CD4-positive, alpha-beta T cell (primary cell): ENCODE measurements around the gene C12orf60. TPM values are rescaled to one million over a fixed set of nuclear protein-coding genes. Genes with fewer than 3 reads are reported as not detected.
A peak's percentile ranks its signal among the peaks of the same experiment; 100 is the strongest.

Experiments used
- ATAC-seq: fragments of 200-7000 bp; cut with Tn5 transposase; one replicate; pipeline ENCODE4 v1.10.0; 2022; ENCODE audit warnings: mild to moderate bottlenecking; ENCODE audit not compliant: poor library complexity
- CTCF ChIA-PET: fragments of 350-600 bp; sonication (Branson Sonifier 250); formaldehyde crosslinking; loops from one replicate; lab custom pipeline; 2021; ENCODE audit warnings: antibody characterized with exemption, inconsistent platforms; lab: Charles Lee
- POLR2A ChIA-PET: fragments of 350-600 bp; sonication (Branson Sonifier 250); formaldehyde crosslinking; loops from one replicate; lab custom pipeline; 2021; ENCODE audit warnings: antibody characterized with exemption, inconsistent platforms; lab: Charles Lee
- DNase-seq, 14 experiments: peaks; one replicate each; pipeline ENCODE4 v3.0.0-alpha.2; 2013 to 2020; ENCODE audit warnings: mixed read lengths in 2 of 14
- H3K27ac ChIP-seq, 2 donors: one replicate each; pipeline versions ENCODE4 v1.5.1 to v1.7.0; 2013; ENCODE audit warnings: low read length in 2 of 2, low read depth in 1 of 2, mild to moderate bottlenecking in 1 of 2
- H3K27me3 ChIP-seq, 2 experiments: 1 replicate in 1 of 2; 2 replicates in 1 of 2; pipeline versions ENCODE4 v1.6.1 to v1.7.0; 2013; ENCODE audit warnings: low read length in 2 of 2, control low read depth in 1 of 2, mild to moderate bottlenecking in 1 of 2, moderate library complexity in 1 of 2; ENCODE audit not compliant: insufficient read depth in 2 of 2, control insufficient read depth in 1 of 2
- H3K36me3 ChIP-seq: one replicate; pipeline ENCODE4 v1.6.1; 2013; ENCODE audit warnings: low read length, control low read depth; ENCODE audit not compliant: insufficient read depth
- H3K4me1 ChIP-seq: one replicate; pipeline ENCODE4 v1.6.1; 2013; ENCODE audit warnings: low read length, control low read depth; ENCODE audit not compliant: insufficient read depth
- H3K4me3 ChIP-seq: one replicate; pipeline ENCODE4 v1.5.1; 2013; ENCODE audit warnings: mild to moderate bottlenecking, low read length, moderate library complexity
- H3K9me3 ChIP-seq, 2 experiments: 1 replicate in 1 of 2; 2 replicates in 1 of 2; pipeline versions ENCODE4 v1.6.1 to v1.7.0; 2013; ENCODE audit warnings: low read length in 2 of 2, mild to moderate bottlenecking in 2 of 2, control low read depth in 1 of 2, moderate library complexity in 1 of 2; ENCODE audit not compliant: control insufficient read depth in 1 of 2, insufficient read depth in 1 of 2
- H3K27ac Mint-ChIP-seq: one replicate; pipeline ENCODE4 v1.8.0; 2020; ENCODE audit warnings: mixed read lengths
- H3K27me3 Mint-ChIP-seq: one replicate; pipeline ENCODE4 v1.8.0; 2021; ENCODE audit warnings: mixed read lengths
- H3K36me3 Mint-ChIP-seq: one replicate; pipeline ENCODE4 v1.8.0; 2021; ENCODE audit warnings: low read depth, mixed read lengths
- H3K4me1 Mint-ChIP-seq: one replicate; pipeline ENCODE4 v1.8.0; 2021; ENCODE audit warnings: low read depth, mixed read lengths
- H3K4me3 Mint-ChIP-seq: one replicate; pipeline ENCODE4 v1.8.0; 2020; ENCODE audit warnings: mild to moderate bottlenecking, mixed read lengths
- H3K9me3 Mint-ChIP-seq: one replicate; pipeline ENCODE4 v1.8.0; 2020; ENCODE audit warnings: mixed read lengths
- intact Hi-C, 2 experiments: fragments of 100-400 bp; cut with DNase I in 1 of 2; cut with micrococcal nuclease in 1 of 2; formaldehyde crosslinking; loops; one replicate each; pipeline versions ENCODE4 v1.15.1 to v1.9.0; 2023 to 2025; cut with DNase I, micrococcal nuclease
- total RNA-seq, 174 experiments: library from RNA in 2 of 174; stranded (reverse) in 2 of 174; gene quantifications; one replicate each; pipeline ENCODE4 v1.2.3 and lab custom pipeline; 2021 to 2026
- TF ChIP-seq, protein P1 (sequence below): fragments of 200-600 bp; IDR thresholded peaks from one replicate; pipeline ENCODE4 v1.8.0; 2022; ENCODE audit warnings: antibody characterized with exemption, mild to moderate bottlenecking

The C12orf60 gene
- total RNA-seq, 2 experiments from 2014 or later: 0.11 to 0.22 TPM

DNA sequence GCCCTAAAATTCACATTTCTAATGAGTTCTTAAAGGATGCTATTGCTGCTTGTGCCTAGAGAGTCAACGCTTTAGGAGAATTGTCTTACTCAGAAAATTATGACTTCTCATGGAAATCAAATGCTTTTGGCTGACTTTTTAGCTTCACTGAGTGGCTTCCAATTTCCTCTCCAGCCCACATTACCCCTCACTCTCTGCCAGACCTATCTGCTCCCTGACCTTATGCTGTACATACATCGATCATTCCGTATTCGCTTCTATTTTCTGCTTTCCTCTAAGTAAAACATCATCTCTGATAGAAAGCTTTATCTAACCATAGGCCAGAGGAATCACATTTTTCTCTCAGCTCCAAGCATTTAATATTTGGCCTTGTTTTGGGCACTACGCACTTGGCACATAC lies 23.0 kb downstream of the C12orf60 start:
- Mint-ChIP-seq H3K36me3 (no peaks in the 10 kb centered on the region), H3K4me3 (no peak overlapping the region), H3K27me3 (peaks cover 2% of the 10 kb centered on the region), H3K4me1 (no peaks in the 10 kb centered on the region), H3K9me3 (no peaks in the 10 kb centered on the region), H3K27ac (no peak overlapping the region)
- Histone ChIP-seq H3K4me1 (no peaks in the 10 kb centered on the region), H3K4me3 (no peak overlapping the region), H3K27me3 (no peaks in the 10 kb centered on the region), H3K27ac (no peak overlapping the region), H3K9me3 (no peaks in the 10 kb centered on the region), H3K36me3 (no peaks in the 10 kb centered on the region)
- intact Hi-C loops: no loop called here
- no peak for ATAC-seq
- TF ChIP-seq, protein P1, sequence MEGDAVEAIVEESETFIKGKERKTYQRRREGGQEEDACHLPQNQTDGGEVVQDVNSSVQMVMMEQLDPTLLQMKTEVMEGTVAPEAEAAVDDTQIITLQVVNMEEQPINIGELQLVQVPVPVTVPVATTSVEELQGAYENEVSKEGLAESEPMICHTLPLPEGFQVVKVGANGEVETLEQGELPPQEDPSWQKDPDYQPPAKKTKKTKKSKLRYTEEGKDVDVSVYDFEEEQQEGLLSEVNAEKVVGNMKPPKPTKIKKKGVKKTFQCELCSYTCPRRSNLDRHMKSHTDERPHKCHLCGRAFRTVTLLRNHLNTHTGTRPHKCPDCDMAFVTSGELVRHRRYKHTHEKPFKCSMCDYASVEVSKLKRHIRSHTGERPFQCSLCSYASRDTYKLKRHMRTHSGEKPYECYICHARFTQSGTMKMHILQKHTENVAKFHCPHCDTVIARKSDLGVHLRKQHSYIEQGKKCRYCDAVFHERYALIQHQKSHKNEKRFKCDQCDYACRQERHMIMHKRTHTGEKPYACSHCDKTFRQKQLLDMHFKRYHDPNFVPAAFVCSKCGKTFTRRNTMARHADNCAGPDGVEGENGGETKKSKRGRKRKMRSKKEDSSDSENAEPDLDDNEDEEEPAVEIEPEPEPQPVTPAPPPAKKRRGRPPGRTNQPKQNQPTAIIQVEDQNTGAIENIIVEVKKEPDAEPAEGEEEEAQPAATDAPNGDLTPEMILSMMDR: no peak
- ChIA-PET CTCF (no interaction called here), POLR2A (no interaction called here)
- no peak for DNase-seq

DNA sequence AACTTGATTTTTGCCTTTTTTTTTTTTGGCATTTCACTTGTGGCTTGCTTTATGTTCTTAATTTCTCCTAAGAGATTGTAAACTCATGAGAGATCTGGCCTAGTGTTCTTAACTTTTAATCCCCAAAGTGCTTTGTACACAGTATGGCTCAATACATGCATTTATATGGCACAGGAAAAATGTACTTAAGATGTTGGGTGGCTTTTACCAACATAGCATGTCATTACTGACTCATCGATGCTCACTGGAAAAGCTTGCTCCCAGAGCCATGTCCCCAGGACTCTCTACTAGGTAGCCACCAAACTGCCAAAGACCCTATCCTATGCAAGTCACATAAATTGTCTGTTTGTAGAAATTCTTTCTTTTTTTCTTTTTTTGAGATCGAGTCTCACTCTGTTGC lies 23.6 kb downstream of the C12orf60 start:
- Mint-ChIP-seq H3K36me3 (no peaks in the 10 kb centered on the region), H3K27ac (no peak overlapping the region), H3K9me3 (no peaks in the 10 kb centered on the region), H3K4me3 (no peak overlapping the region), H3K4me1 (no peaks in the 10 kb centered on the region), H3K27me3 (no peaks in the 10 kb centered on the region)
- TF ChIP-seq, protein P1: no peak
- Histone ChIP-seq H3K36me3 (no peaks in the 10 kb centered on the region), H3K27ac (no peak overlapping the region), H3K9me3 (no peaks in the 10 kb centered on the region), H3K4me3 (no peak overlapping the region), H3K27me3 (no peaks in the 10 kb centered on the region), H3K4me1 (no peaks in the 10 kb centered on the region)
- CTCF ChIA-PET: no interaction called here
- DNase-seq (no peak), ATAC-seq (no peak)
- POLR2A ChIA-PET: no interaction called here
- intact Hi-C loops: no loop called here

DNA sequence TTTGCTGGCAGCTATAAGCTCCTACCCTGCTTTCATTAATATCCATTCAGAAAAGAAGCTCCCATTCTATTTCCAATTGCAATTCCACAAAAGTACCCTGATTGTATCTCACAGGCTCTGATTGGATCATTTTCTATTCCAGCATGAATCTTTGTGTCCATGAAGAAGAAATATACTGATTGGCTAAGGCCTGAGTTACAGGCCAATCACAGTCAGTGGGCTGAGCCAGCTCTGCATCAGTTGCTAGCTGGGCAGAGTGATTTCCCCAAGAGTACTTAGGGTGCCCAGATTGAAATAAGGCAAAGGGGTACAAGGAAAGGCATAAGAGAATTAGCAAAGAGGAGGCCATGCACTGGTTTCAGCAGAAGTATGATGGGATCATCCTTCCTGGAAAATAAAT lies 25.4 kb downstream of the C12orf60 start:
- no peak overlapping the region for H3K4me3 ChIP-seq
- H3K9me3 ChIP-seq: no peaks in the 10 kb centered on the region
- no peak for ATAC-seq
- intact Hi-C loops: no loop called here
- no peaks in the 10 kb centered on the region for H3K9me3 Mint-ChIP-seq
- TF ChIP-seq, protein P1: no peak
- ChIA-PET CTCF (no interaction called here), POLR2A (no interaction called here)
- peak in 2 of 14 experiments; percentile 13 to 27 for DNase-seq
- H3K36me3 Mint-ChIP-seq: no peaks in the 10 kb centered on the region
- H3K4me1 ChIP-seq: no peaks in the 10 kb centered on the region
- H3K27ac Mint-ChIP-seq: no peak overlapping the region
- H3K4me3 Mint-ChIP-seq: no peak overlapping the region
- H3K27me3 Mint-ChIP-seq: peaks cover 7% of the 10 kb centered on the region
- no peaks in the 10 kb centered on the region for H3K27me3 ChIP-seq
- no peaks in the 10 kb centered on the region for H3K36me3 ChIP-seq
- H3K4me1 Mint-ChIP-seq: no peaks in the 10 kb centered on the region
- no peak overlapping the region for H3K27ac ChIP-seq
